C4-2B (cell line): ENCODE measurements around the gene GTF2IRD1.
"Not testable (repeated sequence)": the region's sequence is repeated elsewhere in the genome, so short reads cannot be mapped to it uniquely, and the experiment has no call there.

Experiments
- ZFX ChIP-seq: fragments of 450-650 bp; IDR thresholded peaks from 2 replicates; pipeline ENCODE4 v1.6.1; 2017
- TF ChIP-seq, protein P1 (sequence below): fragments of 450-650 bp; conservative IDR thresholded peaks from 2 replicates; pipeline ENCODE4 v1.5.1; 2017; ENCODE audit warnings: mild to moderate bottlenecking

DNA sequence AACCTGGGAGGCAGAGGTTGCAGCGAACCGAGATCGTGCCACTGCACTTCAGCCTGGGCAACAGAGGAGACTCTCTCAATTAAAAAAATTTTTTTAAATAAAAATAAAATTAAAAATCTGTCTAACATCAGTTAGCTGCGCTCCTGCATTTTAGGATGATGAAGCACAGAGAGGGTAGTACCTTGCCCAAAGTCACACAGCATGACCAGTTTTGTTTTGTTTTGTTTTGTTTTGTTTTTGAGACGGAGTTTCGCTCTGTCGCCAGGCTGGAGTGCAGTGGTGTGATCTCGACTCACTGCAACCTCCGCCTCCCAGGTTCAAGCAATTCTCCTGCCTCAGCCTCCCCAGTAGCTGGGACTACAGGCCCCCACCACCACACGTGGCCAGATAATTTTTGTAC lies 55.7 kb downstream of the GTF2IRD1 start:
- TF ChIP-seq, protein P1, sequence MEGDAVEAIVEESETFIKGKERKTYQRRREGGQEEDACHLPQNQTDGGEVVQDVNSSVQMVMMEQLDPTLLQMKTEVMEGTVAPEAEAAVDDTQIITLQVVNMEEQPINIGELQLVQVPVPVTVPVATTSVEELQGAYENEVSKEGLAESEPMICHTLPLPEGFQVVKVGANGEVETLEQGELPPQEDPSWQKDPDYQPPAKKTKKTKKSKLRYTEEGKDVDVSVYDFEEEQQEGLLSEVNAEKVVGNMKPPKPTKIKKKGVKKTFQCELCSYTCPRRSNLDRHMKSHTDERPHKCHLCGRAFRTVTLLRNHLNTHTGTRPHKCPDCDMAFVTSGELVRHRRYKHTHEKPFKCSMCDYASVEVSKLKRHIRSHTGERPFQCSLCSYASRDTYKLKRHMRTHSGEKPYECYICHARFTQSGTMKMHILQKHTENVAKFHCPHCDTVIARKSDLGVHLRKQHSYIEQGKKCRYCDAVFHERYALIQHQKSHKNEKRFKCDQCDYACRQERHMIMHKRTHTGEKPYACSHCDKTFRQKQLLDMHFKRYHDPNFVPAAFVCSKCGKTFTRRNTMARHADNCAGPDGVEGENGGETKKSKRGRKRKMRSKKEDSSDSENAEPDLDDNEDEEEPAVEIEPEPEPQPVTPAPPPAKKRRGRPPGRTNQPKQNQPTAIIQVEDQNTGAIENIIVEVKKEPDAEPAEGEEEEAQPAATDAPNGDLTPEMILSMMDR: not testable (repeated sequence)
- TF ChIP-seq ZFX: not testable (repeated sequence)
